Measurements from ENCODE around the gene PTPRA. TPM values are rescaled to one million over a fixed set of nuclear protein-coding genes. Genes with fewer than 3 reads are reported as not detected.

PTPRA gene
- total and polyA plus RNA-seq, 2 of the 8 experiments (the other 6 are each of a cell fraction or from before 2014, with no cell fraction given), result 47.7 to 51.3 TPM

DNA sequence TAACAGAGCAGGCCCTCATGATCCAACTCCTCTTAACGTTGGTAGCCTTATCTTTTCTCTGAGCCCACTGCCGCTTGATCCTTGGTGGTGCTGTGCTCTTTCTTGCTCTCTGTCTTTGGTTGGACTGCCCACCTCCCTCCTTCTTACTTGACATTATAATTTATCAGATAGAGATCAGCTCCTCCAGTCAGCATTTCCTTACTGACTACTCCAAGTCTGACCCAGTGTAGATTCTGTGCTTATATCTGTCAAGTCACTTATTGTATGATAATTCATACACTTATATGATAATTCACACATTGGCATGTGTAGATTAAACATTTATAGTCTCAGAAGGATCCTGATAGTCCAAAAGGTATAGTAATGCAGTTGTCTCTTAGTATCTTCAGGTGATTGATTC is 18.1 kb downstream of the PTPRA start (continued):
- TF ChIP-seq SAP30 (IDR thresholded peaks at IDR 0.05; ENCODE audit: insufficient read depth, insufficient replicate concordance, low read length) (no peak), TCF12 (IDR thresholded peaks at IDR 0.05; ENCODE audit: low read depth, low read length) (no peak), SIRT6 (IDR thresholded peaks at IDR 0.05; ENCODE audit: low read length) (no peak), CREB1 (IDR thresholded peaks at IDR 0.05) (no peak)
